GM12878 (cell line): Measurements from ENCODE around the gene NOL3. TPM values are rescaled to one million over a fixed set of nuclear protein-coding genes. Genes with fewer than 3 reads are reported as not detected.
A peak's percentile ranks its signal among the peaks of the same experiment; 100 is the strongest.

Source experiments
- BHLHE40 ChIP-seq, 2 experiments: fragments of 450-650 bp in 1 of 2; IDR thresholded peaks; 2 replicates each; pipeline ENCODE4 v1.6.1; 2011 to 2017; ENCODE audit warnings: low read depth in 2 of 2, borderline replicate concordance in 1 of 2, improper control_type of control experiment in 1 of 2, low read length in 1 of 2, mild to moderate bottlenecking in 1 of 2
- CBFB ChIP-seq: IDR thresholded peaks from 2 replicates; pipeline ENCODE4 v1.6.1; 2016; ENCODE audit warnings: antibody characterized with exemption, low read depth
- CBX5 ChIP-seq: sonication (generic); IDR thresholded peaks from 2 replicates; pipeline ENCODE4 v1.6.1; 2016; ENCODE audit warnings: low read depth, moderate library complexity, mild to moderate bottlenecking, inconsistent platforms
- GABPA ChIP-seq: IDR thresholded peaks from 2 replicates; pipeline ENCODE4 v1.6.1; 2014; ENCODE audit warnings: antibody characterized with exemption, low read depth, mild to moderate bottlenecking, inconsistent platforms
- HCFC1 ChIP-seq: fragments of 150-350 bp; IDR thresholded peaks from 2 replicates; pipeline ENCODE4 v1.6.1; 2014; ENCODE audit warnings: low read length
- LARP7 ChIP-seq: fragments of 450-650 bp; IDR thresholded peaks from 2 replicates; pipeline ENCODE4 v1.6.1; 2017; ENCODE audit warnings: mild to moderate bottlenecking
- MTA2 ChIP-seq: fragments of 450-650 bp; IDR thresholded peaks from 2 replicates; pipeline ENCODE4 v1.6.1; 2016; ENCODE audit warnings: low read depth, mild to moderate bottlenecking, moderate library complexity
- NFIC ChIP-seq: IDR thresholded peaks from 2 replicates; pipeline ENCODE4 v1.6.1; 2012; ENCODE audit warnings: low read depth, mild to moderate bottlenecking, inconsistent platforms, low read length, moderate library complexity
- NFYB ChIP-seq: IDR thresholded peaks from 2 replicates; pipeline ENCODE4 v1.6.1; 2011; ENCODE audit warnings: low read depth, mild to moderate bottlenecking, low read length, improper control_type of control experiment, moderate library complexity; ENCODE audit not compliant: insufficient read depth
- NR2C2 ChIP-seq: IDR thresholded peaks from 2 replicates; pipeline ENCODE4 v1.6.1; 2011; ENCODE audit warnings: borderline replicate concordance, low read depth; ENCODE audit not compliant: control insufficient read depth, insufficient read length
- RFX5 ChIP-seq: IDR thresholded peaks from 2 replicates; pipeline ENCODE4 v1.6.1; 2011; ENCODE audit warnings: low read depth, low read length, improper control_type of control experiment
- SMAD1 ChIP-seq: fragments of 450-650 bp; IDR thresholded peaks from 2 replicates; pipeline ENCODE4 v1.6.1; 2018; ENCODE audit warnings: mild to moderate bottlenecking, low read depth; ENCODE audit not compliant: partially characterized antibody
- STAT1 ChIP-seq: fragments of 450-650 bp; conservative IDR thresholded peaks from 2 replicates; pipeline ENCODE4 v1.6.1; 2014; ENCODE audit warnings: antibody characterized with exemption, mild to moderate bottlenecking
- TCF3 ChIP-seq: IDR thresholded peaks from 2 replicates; pipeline ENCODE4 v1.6.1; 2012; ENCODE audit warnings: low read depth, mild to moderate bottlenecking, low read length, borderline replicate concordance; ENCODE audit not compliant: insufficient read depth
- ZBED1 ChIP-seq: IDR thresholded peaks from 2 replicates; pipeline ENCODE4 v1.6.1; 2016; ENCODE audit warnings: borderline replicate concordance
- ZNF207 ChIP-seq: fragments of 450-650 bp; IDR thresholded peaks from 2 replicates; pipeline ENCODE4 v1.6.1; 2014; ENCODE audit warnings: antibody characterized with exemption, mild to moderate bottlenecking, borderline replicate concordance
- ZSCAN29 ChIP-seq: fragments of 450-650 bp; IDR thresholded peaks from 2 replicates; pipeline ENCODE4 v1.6.1; 2017; ENCODE audit warnings: mild to moderate bottlenecking, moderate library complexity
- polyA plus RNA-seq, 11 experiments: library from polyadenylated mRNA; depleted of rRNA in 4 of 11; unstranded in 6 of 11; stranded (reverse) in 5 of 11; fragments of >200 nt; fragmentation: Nextera tagmentation in 4 of 11; fragmentation: Illumina TruSeq in 1 of 11; extraction: Ambion mirVana in 4 of 11; extraction: Trizol in 1 of 11; gene quantifications; 1 replicate in 1 of 11; 2 replicates in 10 of 11; pipeline versions ENCODE4 v1.2.1 to v1.2.3, GENCODE V29; 2011 to 2016; ENCODE audit warnings: inconsistent platforms in 2 of 11, missing spikeins in 2 of 11, low read depth in 1 of 11
- total RNA-seq, 4 experiments: library from RNA; depleted of rRNA in 3 of 4; stranded (reverse); fragments of >200 nt in 3 of 4; fragmentation: Illumina TruSeq in 1 of 4; extraction: Trizol in 1 of 4; gene quantifications; 2 replicates each; pipeline versions ENCODE4 v1.2.1 to v1.2.3, GENCODE V29; 2013 to 2021
- TF ChIP-seq, protein P1 (sequence below): fragments of 450-650 bp; IDR thresholded peaks from 2 replicates; pipeline ENCODE4 v1.6.1; 2018; ENCODE audit warnings: borderline replicate concordance, mild to moderate bottlenecking; ENCODE audit not compliant: partially characterized antibody
- TF ChIP-seq, protein P2 (sequence below): fragments of 450-650 bp; IDR thresholded peaks from 2 replicates; pipeline ENCODE4 v1.6.1; 2017; ENCODE audit warnings: mild to moderate bottlenecking, low read depth, inconsistent platforms; ENCODE audit not compliant: poor library complexity, severe bottlenecking
- TF ChIP-seq, protein P3 (sequence below): fragments of 450-650 bp; IDR thresholded peaks from 2 replicates; pipeline ENCODE4 v1.6.1; 2014; ENCODE audit warnings: mild to moderate bottlenecking
- TF ChIP-seq, protein P4 (sequence below): fragments of 450-650 bp; formaldehyde crosslinking; IDR thresholded peaks from 2 replicates; pipeline ENCODE4 v1.5.0; 2022; ENCODE audit warnings: mild to moderate bottlenecking, missing genetic modification characterization

The NOL3 gene
- total and polyA plus RNA-seq, 10 of the 15 experiments (the other 5 are each of a cell fraction or from before 2014, with no cell fraction given), result 0.31 to 18.4 (median 2.7) TPM

DNA sequence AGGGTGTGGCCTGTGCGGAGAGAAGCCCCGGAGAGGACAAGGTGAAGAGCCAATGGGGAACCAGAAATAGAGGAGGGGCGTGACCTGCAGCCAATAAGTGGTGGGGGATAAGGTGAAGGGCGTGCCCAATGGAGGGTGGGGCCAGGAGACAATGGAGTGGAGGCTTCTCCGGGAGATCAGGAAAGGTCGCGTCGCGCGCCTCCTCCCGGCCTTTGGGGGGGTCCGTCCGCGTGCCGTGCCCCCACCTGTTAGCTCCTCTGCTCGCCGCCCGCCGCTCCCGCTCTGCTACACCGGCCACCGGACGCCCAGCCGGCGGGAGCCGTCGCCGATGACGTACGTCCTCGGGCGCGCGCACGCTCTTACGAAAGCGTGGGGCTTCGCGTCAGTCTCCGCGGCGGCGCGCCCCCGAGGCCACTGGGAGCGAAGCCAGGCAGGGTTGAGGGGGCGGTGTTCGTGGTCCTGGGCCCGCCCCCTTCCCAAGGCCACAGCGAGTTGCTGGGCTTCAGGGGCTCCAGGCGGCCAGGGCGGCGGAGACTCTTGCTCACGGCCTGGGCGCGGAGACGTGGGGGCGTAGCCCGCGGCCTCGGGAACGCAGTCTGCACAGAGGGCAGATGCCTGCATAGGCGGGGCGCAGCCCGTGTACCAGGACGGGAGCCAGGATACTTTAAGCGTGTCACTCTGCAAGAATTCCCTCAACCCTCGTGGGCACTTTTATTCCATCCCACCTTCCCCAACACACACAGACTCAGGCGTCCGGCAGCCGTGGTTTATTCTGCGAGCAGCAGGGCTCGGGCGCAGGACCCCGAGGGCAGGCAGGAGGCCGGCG is 13.5 kb downstream of the NOL3 start, which contains the start of gene MATCAP1 (continued):
- TF ChIP-seq, protein P1, sequence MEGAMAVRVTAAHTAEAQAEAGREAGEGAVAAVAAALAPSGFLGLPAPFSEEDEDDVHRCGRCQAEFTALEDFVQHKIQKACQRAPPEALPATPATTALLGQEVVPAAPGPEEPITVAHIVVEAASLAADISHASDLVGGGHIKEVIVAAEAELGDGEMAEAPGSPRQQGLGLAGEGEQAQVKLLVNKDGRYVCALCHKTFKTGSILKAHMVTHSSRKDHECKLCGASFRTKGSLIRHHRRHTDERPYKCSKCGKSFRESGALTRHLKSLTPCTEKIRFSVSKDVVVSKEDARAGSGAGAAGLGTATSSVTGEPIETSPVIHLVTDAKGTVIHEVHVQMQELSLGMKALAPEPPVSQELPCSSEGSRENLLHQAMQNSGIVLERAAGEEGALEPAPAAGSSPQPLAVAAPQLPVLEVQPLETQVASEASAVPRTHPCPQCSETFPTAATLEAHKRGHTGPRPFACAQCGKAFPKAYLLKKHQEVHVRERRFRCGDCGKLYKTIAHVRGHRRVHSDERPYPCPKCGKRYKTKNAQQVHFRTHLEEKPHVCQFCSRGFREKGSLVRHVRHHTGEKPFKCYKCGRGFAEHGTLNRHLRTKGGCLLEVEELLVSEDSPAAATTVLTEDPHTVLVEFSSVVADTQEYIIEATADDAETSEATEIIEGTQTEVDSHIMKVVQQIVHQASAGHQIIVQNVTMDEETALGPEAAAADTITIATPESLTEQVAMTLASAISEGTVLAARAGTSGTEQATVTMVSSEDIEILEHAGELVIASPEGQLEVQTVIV, result no peak
- TF ChIP-seq NFIC (no peak), CBFB (no peak), GABPA (no peak), CBX5 (no peak), STAT1 (0 out of 2 replicates have a peak, but pooled peaks have one; percentile 52), TCF3 (no peak), NR2C2 (no peak), LARP7 (peak; percentile 21; the same call in 1 of the 2 replicates), RFX5 (peak; percentile 5; the same call in 1 of the 2 replicates), ZSCAN29 (no peak), HCFC1 (no peak), BHLHE40 (IDR thresholded peaks at IDR 0.05; ENCODE audit: borderline replicate concordance in 1 of 2, low read depth in 2 of 2, low read length in 1 of 2) (peak in 1 of 2 experiments; percentile 48; a peak in 2 of 4 replicates), NFYB (peak; percentile 95), MTA2 (no peak), SMAD1 (no peak), ZBED1 (no peak), ZNF207 (0 out of 2 replicates have a peak, but pooled peaks have one; percentile 62)
- TF ChIP-seq, protein P2, sequence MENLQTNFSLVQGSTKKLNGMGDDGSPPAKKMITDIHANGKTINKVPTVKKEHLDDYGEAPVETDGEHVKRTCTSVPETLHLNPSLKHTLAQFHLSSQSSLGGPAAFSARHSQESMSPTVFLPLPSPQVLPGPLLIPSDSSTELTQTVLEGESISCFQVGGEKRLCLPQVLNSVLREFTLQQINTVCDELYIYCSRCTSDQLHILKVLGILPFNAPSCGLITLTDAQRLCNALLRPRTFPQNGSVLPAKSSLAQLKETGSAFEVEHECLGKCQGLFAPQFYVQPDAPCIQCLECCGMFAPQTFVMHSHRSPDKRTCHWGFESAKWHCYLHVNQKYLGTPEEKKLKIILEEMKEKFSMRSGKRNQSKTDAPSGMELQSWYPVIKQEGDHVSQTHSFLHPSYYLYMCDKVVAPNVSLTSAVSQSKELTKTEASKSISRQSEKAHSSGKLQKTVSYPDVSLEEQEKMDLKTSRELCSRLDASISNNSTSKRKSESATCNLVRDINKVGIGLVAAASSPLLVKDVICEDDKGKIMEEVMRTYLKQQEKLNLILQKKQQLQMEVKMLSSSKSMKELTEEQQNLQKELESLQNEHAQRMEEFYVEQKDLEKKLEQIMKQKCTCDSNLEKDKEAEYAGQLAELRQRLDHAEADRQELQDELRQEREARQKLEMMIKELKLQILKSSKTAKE, result no peak
- TF ChIP-seq, protein P3, sequence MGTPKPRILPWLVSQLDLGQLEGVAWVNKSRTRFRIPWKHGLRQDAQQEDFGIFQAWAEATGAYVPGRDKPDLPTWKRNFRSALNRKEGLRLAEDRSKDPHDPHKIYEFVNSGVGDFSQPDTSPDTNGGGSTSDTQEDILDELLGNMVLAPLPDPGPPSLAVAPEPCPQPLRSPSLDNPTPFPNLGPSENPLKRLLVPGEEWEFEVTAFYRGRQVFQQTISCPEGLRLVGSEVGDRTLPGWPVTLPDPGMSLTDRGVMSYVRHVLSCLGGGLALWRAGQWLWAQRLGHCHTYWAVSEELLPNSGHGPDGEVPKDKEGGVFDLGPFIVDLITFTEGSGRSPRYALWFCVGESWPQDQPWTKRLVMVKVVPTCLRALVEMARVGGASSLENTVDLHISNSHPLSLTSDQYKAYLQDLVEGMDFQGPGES, result peak; percentile 81
- TF ChIP-seq, protein P4, sequence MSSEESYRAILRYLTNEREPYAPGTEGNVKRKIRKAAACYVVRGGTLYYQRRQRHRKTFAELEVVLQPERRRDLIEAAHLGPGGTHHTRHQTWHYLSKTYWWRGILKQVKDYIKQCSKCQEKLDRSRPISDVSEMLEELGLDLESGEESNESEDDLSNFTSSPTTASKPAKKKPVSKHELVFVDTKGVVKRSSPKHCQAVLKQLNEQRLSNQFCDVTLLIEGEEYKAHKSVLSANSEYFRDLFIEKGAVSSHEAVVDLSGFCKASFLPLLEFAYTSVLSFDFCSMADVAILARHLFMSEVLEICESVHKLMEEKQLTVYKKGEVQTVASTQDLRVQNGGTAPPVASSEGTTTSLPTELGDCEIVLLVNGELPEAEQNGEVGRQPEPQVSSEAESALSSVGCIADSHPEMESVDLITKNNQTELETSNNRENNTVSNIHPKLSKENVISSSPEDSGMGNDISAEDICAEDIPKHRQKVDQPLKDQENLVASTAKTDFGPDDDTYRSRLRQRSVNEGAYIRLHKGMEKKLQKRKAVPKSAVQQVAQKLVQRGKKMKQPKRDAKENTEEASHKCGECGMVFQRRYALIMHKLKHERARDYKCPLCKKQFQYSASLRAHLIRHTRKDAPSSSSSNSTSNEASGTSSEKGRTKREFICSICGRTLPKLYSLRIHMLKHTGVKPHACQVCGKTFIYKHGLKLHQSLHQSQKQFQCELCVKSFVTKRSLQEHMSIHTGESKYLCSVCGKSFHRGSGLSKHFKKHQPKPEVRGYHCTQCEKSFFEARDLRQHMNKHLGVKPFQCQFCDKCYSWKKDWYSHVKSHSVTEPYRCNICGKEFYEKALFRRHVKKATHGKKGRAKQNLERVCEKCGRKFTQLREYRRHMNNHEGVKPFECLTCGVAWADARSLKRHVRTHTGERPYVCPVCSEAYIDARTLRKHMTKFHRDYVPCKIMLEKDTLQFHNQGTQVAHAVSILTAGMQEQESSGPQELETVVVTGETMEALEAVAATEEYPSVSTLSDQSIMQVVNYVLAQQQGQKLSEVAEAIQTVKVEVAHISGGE (CRISPR knock-in tag), result no peak
